NCI-H1694 (cell line): ENCODE data around the gene GALNT18.

Source experiments
- DNase-seq: peaks from one replicate; lab custom pipeline; 2025; lab: John Stamatoyannopoulos, UW

The GALNT18 gene

GRCh38 chr11:11532574-11532973 lies 89.2 kb downstream of the GALNT18 start:
- DNase-seq: no peak

DNA sequence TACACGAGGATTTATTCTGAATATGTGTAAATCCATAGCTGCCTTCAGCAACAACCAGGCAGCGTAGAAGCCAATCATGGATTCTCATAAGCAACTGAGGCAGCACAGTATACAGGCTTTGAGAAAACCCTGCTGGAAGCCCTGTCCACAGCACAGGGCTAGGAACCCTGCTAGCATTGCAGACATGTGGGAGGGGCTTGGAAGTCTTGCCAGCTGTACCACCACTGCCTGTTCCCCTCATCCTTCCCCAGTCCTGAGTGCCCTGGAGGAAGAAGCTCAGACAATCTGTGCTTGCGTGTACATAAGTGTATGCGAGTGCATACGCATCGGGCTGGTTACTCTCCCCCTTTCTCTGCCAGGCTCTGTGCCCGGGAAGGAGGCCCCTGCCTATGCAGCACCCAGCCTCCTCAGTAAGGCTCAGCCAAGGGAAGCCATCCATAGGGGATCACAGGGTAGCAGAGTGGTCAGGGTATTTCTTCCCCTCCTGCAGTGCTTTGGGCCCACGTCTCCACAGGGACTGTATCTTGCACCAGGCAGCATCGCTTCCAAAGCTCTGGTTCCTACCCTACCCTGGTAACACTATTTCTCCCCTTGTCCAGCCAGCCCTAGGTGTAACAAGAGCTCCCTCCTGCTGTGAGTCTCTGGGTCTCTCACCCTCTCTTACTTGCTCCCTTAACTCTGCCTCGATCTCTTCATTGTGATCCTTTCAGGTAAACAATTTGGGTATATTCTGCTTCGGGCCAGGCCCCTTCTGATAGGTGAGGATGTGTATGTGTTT lies 90.5 kb downstream of the GALNT18 start:
- peak; percentile 41 for DNase-seq

DNA sequence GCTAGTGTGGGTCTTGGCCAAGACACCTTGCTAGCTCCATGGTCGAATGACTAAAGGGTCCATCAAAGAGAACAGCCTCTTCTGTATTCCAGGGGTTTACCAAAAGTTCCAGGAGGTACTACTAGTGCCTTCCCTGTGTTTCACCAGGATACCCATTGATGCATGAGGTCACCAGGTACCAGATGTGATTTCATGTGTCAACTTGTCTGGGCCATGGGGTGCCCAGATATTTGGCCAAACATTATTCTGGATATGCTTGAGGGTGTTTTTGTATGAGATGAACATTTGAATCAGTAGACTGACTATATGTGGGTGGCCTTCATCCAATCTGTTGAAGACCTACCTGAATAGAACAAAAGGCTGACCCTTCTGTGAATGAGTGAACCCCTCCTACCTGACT lies 92.8 kb downstream of the GALNT18 start:
- no peak for DNase-seq

GRCh38 chr11:11525283-11525682 lies 96.5 kb downstream of the GALNT18 start:
- DNase-seq: no peak

DNA sequence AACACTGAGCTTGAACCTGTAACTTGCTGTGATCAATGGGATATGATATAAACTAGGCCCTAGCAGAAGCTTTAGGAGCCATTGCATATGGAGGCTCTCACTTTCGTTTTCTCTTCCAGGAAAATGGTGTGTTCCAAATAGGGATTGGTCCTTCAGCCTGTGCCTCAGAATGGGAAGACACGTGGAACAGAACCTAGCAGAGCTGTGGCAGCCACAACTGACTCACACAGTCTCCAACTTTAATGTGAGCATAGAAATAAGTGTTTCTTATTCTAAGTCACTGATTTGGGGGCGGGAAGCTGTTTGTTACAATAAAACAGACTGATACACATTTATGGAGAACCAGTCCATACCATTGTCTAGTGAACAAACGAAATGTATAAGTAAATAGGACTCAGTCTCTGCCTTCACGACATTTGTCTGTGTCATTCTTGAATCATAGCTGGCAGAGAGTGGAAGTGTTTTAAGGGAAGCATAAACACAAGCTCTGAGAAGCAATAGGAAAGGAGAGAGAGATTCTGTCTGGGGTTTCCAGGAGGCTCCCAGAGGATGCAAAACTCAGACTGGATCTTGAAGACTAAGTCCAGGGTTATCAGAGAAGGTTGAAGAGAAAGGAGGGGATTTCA lies 97.3 kb downstream of the GALNT18 start:
- no peak for DNase-seq

DNA sequence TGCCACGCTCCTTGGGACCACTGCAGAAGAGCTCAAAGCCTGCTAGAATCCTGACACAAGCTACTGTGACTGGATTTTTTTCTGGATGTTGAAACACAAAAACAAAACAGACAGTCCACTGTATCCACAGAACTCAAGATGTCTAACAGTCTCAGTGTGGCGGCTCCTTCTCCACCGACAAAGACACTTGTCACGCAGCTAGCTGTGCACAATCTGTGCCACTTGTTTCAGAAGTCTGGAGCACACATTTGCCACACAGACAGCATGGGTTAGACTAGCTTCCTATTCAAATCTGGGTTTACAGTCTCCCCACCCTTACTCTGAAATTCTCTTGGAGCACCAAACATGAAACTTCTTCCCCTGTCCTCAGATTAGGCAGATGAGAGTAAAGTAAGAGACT lies 99.2 kb downstream of the GALNT18 start:
- DNase-seq: no peak

DNA sequence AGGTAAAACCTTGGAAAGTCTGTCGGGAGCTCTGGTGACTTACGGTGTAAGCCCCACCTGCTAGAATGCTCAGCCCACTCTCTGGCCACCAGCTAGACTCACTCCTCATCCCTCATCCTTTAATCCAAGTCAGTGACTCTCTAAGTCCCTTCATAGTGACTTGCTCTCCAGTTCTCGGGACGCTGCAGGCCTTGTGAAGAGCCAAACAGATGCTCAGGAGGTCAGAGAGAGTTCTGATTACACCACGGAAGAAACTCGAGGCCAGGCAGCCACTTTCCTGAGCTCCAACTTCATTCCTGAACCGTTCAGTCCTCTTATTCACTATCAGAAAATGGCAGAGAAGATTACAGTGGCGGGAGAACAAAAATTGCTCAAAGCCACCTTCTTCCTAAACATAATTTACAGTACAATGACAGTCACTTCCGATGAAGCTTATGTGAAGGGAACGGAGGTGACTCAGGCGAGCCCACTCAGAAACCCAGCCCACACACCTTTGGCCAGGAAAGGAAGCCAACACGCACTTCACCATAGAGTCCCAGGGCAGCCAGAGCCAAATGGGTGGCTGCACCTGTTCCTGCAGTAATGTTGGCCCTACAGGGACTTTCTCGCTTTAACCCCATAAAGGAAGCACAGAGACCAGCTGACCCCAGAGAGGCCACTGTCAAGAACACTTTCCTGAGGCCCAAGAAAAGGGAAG lies 100.4 kb downstream of the GALNT18 start:
- no peak for DNase-seq

DNA sequence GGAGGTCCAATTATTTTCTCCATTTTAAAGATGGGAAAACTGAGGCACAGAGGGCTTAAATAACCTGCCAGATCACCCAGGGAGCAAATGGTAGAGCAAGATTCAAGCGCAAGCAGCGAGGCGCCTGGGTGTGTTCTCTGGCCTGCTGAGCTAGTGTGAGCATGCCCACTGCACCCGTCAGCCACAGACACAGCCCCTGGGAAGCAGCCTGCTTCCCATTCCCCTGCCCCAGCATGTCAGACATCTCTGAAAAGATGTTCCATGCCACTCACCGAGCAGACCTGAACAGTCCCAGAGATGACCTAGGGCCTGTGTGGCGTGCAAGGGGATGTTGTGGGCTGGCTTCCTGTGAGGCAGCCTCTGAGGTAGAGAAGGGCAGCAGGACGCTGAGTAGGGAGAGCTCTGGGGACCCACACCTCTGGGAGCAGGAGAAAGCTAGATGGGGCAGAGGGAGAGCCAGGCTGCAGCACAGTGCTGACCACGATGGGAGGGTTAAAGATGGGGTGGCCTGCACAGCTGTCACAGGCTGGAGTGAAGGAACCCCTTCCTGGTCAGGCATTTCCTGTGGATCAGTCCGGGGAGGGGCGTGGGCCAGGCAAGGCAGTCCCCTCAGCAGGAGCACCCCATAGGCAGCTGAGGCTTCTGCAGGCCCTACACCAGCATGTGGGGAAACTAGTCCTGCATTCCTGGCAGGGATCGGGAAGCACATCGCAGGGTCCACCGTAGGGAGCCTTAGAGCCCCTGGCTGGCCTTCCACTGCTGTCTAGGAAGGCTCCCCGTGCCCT lies 101.4 kb downstream of the GALNT18 start:
- no peak for DNase-seq

DNA sequence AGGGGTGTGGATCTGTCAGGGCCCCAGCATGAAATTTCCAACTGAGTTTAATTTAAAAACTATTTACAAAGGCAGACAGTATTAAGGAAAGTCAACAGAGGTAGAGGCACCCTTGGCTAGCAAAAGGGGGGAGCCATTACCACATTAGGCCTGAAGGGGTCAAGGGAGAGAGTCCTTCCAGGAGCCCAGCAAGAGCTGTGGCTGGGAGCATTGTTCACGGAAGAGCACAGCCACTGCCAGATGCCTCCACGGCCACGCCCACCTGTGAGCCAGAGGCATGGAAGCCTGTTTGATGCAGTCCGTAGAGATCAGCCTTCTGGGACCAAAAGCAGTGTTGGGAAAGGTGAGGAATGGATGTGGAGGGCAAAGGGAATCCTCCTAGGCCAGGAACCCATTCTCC lies 102.6 kb downstream of the GALNT18 start:
- no peak for DNase-seq

DNA sequence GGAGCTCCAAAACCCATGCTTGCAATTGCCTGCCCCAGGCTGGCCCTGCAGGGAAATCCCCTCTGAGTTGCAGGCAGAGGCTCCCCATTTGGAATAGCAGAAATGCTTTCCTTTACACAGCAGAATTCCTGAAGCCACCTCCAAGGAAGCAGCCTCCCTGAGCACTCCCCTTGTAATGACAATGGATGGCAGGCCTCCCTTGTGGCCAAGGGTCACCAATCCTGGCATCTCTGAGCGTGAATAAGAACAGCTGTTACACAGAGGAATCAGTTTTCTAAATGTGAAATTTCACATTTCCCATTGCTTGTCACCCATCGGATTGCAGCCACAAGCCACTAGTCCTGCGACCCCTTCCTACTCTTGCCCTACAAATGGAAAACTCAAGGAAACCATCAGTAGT lies 107.6 kb downstream of the GALNT18 start:
- DNase-seq: no peak

DNA sequence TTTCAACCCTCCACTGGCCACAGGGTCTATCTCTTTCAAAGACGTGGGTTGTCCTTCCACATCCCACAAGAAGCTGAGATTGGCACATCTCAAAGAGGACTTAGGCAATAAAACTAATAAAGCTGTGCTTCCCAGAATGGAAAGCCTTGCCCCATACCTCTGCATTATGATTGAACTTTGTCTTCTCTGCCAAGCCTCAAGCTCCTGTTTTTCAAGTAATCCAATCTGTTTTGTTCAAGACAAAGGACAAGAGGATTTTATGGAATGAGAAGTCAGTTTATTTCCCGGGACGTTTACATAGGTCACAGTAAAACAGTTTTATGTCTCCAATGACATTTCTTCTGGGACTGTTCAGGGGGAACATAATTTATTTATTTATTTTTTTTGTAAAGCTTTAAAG lies 108.4 kb downstream of the GALNT18 start:
- DNase-seq: no peak

GRCh38 chr11:11512929-11513328 lies 108.9 kb downstream of the GALNT18 start:
- DNase-seq: no peak

GRCh38 chr11:11512502-11512901 lies 109.3 kb downstream of the GALNT18 start:
- DNase-seq: no peak

DNA sequence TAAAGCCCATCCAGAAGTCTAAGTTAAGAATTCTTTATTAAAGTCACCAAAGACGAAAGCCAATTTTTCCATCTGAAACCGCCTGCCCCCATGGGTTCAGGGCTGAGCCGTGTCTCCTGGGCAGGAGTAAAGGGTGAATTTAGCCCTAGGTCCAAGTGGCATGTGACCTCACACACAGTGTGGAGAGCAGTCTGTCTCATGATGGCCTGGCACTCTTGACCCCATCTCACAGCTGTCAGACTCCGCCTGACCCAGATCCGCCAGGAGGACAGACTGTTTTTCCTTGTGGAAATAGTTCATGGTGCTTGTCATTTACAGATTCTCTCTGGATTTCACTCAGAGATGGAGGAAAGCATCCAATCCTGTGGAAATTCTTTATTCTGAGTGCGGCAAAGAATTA lies 109.7 kb downstream of the GALNT18 start:
- no peak for DNase-seq

- no peak for DNase-seq
Observed at GRCh38 chr11:11510939-11511338, 110.9 kb downstream of the GALNT18 start.

DNA sequence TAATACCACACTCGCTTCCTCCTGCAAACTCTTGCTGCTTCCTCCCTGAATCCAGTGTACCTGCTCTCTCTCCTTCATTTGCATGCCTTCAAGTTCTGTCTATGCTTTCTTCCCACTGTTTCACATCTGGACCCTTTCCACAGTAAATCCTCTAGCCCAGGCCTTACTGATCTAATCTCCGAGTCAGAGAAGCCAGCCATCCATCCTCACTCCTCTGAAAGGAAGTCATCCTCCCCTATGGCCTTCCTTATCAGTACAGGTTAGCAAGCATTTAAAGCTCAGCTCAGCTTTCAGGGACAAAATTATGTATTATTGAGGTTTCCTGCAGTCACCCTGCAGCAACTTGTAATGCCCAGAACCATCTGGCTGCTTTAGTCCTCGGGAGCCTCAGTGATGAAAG lies 116.1 kb downstream of the GALNT18 start:
- DNase-seq: no peak

DNA sequence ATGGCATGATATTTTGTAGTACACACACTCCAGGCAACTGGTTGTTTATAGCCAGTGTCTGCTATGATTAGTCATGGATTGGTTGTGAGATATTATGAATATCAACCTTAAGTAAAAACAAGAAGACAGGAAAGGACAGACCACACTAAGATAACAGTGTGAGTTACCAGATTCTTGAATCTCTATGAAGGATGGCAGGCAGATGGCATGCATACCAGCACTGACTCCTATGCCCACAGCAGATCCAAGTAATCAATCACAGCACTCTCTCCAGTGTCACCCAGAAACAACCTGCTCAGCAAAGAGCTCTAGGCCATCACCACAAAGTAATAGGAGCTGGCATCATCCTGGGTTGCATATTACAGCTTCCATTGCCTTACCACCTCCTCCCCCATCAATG lies 116.6 kb downstream of the GALNT18 start:
- DNase-seq: no peak

- no peak for DNase-seq
Observed at GRCh38 chr11:11504071-11504470, 117.7 kb downstream of the GALNT18 start.

DNA sequence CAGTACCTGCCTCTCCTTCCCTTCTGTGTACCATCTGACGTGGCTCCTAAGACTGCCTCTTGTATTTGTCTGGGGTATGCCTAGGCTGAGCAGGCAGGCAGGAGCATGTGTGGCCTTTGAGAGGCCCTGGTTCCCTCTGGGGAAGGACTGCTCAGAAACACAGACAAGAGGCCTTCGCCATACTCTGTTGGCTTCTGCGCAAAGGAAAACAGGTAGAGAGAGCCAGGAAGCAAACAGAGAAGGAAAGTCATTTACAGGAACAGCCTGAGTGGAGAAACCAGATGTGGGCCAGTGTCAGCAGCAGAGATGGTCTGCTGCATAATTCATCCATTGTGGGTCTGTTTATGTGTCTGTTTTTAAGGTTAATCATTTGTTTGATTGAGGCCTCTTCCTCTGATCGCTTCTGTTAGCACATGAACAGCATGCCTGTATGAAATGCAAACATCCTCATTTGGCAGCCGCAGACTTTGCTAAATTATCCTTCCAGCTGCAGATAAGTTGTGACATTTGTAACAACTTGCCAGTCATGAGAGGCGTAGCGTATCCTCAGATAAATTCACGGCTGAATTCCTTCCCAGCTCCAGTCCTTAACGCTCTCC lies 119.4 kb downstream of the GALNT18 start:
- no peak for DNase-seq

GRCh38 chr11:11501546-11502262 lies 120.1 kb downstream of the GALNT18 start:
- no peak for DNase-seq

DNA sequence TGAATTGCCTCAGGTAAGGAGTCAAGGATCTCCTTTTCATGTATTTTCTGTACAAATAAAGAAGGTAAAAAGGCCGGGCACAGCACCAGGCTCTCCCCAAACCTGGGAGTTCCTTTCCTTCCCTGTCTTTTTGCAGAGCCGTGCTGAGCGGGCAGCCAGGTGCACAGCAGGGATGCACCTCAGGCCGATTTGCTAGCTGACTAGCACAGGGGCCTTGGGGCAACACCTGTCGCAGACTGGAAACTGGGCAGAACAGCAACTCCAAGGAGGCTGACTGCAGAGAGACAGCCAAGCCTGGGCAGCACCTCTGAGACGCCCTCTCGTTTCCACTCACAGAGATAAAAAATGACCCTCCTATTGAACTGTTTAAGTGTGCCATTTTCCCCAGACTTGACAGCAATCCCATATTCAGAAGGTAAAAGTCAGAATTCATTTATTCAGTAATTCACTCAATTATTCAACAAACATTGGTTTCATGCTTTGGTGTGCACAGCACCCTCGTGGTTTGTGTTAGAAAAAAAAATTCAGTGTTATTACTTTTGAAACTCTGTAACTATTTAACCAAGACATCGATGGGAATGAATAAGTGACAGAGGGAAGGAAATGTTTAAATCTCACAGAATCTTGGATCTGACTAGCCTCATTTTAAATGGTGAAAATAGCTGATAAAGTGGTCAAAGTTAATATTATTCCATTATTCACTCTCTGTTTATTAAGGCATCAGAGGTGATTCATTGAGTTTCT lies 120.9 kb downstream of the GALNT18 start:
- DNase-seq: no peak
